AG04450 (cell line): ENCODE results near the gene TAF7. TPM values are rescaled to one million over a fixed set of nuclear protein-coding genes. Genes with fewer than 3 reads are reported as not detected.
"Not testable (repeated sequence)": the region's sequence is repeated elsewhere in the genome, so short reads cannot be mapped to it uniquely, and the experiment has no call there.

Source experiments
- CTCF ChIA-PET: fragments of 300-600, 350-600 bp; formaldehyde crosslinking; extraction: SDS; loops from one replicate; lab custom pipeline; 2022; ENCODE audit warnings: antibody characterized with exemption, inconsistent platforms; lab: Charles Lee
- POLR2A ChIA-PET: fragments of 350-600 bp; formaldehyde crosslinking; extraction: SDS; loops from one replicate; lab custom pipeline; 2021; ENCODE audit warnings: antibody characterized with exemption, inconsistent platforms; lab: Yijun Ruan, JAX
- DNase-seq: peaks from one replicate; pipeline ENCODE4 v3.0.0-alpha.2; 2011; ENCODE audit warnings: low read depth, low spot score
- H3K27ac ChIP-seq: one replicate; pipeline ENCODE4 v1.5.1; 2012; ENCODE audit warnings: low read depth, low read length, control low read depth
- H3K27me3 ChIP-seq: one replicate; pipeline ENCODE4 v1.6.0; 2012; ENCODE audit warnings: low read length; ENCODE audit not compliant: control insufficient read depth, insufficient read depth
- H3K4me3 ChIP-seq: 2 replicates; pipeline ENCODE4 v1.5.1; 2011; ENCODE audit warnings: mild to moderate bottlenecking, low read depth, low read length, control low read depth
- H3K9me3 ChIP-seq: 2 replicates; pipeline ENCODE4 v1.5.1; 2012; ENCODE audit warnings: low read length; ENCODE audit not compliant: control insufficient read depth, insufficient read depth
- polyA plus RNA-seq: library from polyadenylated mRNA; depleted of rRNA; stranded (reverse); fragments of >200 nt; gene quantifications from 2 replicates; pipeline ENCODE4 v1.2.3, GENCODE V29; 2011
- TF ChIP-seq, protein P1 (sequence below): IDR thresholded peaks from 2 replicates; pipeline ENCODE4 v1.5.1; 2011; ENCODE audit warnings: low read depth, low read length, control low read depth, inconsistent platforms

Gene TAF7
- polyA plus RNA-seq, 1 experiment = 71.0 TPM

DNA sequence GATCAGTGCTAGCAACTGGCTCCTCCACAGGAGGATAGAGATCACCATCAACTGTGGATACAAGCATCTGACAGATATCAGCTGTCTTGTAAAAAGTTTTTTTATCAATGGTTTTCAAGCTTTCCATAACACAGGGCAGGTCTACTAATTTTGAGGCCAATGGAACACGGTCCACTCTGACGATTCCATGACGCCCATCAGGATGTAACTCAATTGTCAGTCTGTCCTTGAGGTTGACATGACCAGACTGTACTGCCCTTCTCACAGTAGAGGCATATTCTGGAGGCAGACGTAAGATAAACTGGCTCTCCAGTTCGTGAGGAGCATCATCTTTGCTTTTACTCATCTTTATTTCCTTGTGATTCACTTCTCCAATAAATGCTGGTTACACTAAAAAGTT is 885 bp downstream of the TAF7 start:
- no peak overlapping the region for H3K27ac ChIP-seq
- CTCF ChIA-PET = interaction anchor here (0.6 to 5.9 kb wide), 33 partner anchors 8 to 603 kb away, joined by 3 to 86 read pairs (median 4); partner anchors contain the start of genes PCDHB14, PCDHB16, PCDHB9 and PCDHGA1
- H3K9me3 ChIP-seq = peaks cover 52% of the 10 kb centered on the region
- peak overlapping the region; percentile 84 for H3K4me3 ChIP-seq
- POLR2A ChIA-PET = interaction anchor here (1.1 to 1.8 kb wide), 5 partner anchors 9 to 244 kb away, joined by 3 to 12 read pairs (median 6); partner anchors contain the start of genes PCDHGA1 and PCDHGA2
- DNase-seq = no peak
- TF ChIP-seq, protein P1, sequence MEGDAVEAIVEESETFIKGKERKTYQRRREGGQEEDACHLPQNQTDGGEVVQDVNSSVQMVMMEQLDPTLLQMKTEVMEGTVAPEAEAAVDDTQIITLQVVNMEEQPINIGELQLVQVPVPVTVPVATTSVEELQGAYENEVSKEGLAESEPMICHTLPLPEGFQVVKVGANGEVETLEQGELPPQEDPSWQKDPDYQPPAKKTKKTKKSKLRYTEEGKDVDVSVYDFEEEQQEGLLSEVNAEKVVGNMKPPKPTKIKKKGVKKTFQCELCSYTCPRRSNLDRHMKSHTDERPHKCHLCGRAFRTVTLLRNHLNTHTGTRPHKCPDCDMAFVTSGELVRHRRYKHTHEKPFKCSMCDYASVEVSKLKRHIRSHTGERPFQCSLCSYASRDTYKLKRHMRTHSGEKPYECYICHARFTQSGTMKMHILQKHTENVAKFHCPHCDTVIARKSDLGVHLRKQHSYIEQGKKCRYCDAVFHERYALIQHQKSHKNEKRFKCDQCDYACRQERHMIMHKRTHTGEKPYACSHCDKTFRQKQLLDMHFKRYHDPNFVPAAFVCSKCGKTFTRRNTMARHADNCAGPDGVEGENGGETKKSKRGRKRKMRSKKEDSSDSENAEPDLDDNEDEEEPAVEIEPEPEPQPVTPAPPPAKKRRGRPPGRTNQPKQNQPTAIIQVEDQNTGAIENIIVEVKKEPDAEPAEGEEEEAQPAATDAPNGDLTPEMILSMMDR = no peak
- H3K27me3 ChIP-seq = no peaks in the 10 kb centered on the region

DNA sequence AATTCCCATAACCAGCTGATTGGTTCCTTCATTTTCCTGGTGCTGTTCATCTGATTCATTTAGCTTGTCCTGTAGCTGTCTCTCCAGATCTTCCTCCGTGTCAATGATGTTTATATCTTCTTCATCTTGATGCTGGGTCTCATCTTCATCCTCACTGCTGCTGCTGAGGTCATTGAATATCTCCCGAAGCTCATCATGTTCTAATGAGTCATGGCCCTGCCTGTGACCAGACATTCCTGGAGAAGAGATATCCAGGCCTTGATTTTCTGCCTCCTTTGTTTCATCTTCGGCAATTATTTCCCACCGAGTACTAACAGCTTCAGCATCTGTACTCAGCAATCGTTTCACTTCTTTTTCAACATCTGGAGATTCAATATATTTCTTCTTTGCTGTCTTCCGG is 1.4 kb downstream of the TAF7 start:
- no peak overlapping the region for H3K4me3 ChIP-seq
- DNase-seq = no peak
- peaks cover 52% of the 10 kb centered on the region for H3K9me3 ChIP-seq
- CTCF ChIA-PET = interaction anchor here (0.9 to 5.9 kb wide), 17 partner anchors 9 to 248 kb away, joined by 3 to 86 read pairs (median 4); partner anchors contain the start of genes PCDHB14, PCDHB16, PCDHB9 and PCDHGA1
- no peaks in the 10 kb centered on the region for H3K27me3 ChIP-seq
- TF ChIP-seq, protein P1 = no peak
- POLR2A ChIA-PET = no interaction called here
- no peak overlapping the region for H3K27ac ChIP-seq

DNA sequence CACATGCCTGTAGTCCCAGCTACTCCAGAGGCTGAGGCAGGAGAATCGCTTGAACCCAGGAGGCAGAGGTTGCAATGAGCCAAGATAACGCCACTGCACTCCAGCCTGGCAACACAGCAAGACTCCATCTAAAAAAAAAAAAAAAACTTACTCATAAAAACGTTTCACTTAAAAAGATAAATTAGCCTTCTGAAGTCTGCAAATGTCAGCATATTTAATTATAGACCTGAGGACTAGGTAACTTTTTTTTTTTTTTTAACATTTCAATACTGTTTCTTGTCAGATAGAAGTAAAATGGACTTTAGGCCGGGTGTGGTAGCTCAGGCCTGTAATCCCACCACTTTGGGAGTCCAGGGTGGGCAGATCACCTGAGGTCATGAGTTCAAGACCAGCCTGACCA is 3.6 kb downstream of the TAF7 start:
- CTCF ChIA-PET = interaction anchor here (0.7 to 1.7 kb wide), 2 partner anchors 247 to 251 kb away, joined by 4 to 7 read pairs; no protein-coding TSS in a partner anchor
- H3K27ac ChIP-seq, DNase-seq, H3K4me3 ChIP-seq, H3K27me3 ChIP-seq, POLR2A ChIA-PET: not testable (repeated sequence)
- H3K9me3 ChIP-seq = peaks cover 59% of the 10 kb centered on the region

DNA sequence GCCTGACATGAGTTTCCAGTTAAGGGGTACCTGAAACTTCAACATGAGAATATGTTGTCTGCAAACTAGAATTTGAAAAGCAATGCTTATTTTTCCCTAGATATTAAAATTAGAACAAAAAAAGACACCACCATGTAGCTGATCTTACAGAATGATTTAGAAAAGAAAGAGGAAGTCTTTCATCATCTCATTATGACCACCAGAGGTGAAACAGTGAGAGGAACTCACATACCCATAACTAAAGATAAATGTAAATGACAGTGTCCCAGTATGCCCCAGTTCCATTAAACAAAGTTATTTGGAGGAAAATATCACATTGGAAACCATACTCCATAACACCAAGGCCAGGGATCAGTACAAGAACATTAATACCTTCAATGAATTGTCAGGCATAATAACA is 6.9 kb downstream of the TAF7 start:
- CTCF ChIA-PET = no interaction called here
- Histone ChIP-seq H3K9me3 (peaks cover 40% of the 10 kb centered on the region), H3K4me3 (no peak overlapping the region), H3K27ac (no peak overlapping the region), H3K27me3 (no peaks in the 10 kb centered on the region)
- TF ChIP-seq, protein P1 = no peak
- POLR2A ChIA-PET = no interaction called here
- no peak for DNase-seq

DNA sequence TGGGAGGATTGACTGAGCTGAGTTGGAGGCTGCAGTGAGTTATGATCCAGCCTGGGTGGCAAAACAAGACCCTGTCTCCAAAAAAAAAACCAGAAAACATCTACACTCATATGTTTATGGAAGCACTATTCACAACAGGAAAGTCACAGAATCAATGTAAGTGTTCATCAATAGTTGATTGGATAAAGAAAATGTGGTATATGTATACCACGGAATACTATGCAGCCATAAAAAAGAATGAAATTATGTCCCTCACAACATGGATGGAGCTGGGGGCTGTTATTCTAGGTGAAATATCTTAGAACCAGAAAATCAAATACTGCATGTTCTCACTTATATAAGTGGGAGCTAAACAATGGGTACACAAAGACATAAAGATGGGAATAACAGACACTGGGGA is 14.0 kb downstream of the TAF7 start:
- POLR2A ChIA-PET = no interaction called here
- TF ChIP-seq, protein P1 = no peak
- CTCF ChIA-PET = interaction anchor here (1.2 to 1.3 kb wide), 2 partner anchors 13 to 257 kb away, joined by 4 read pairs; no protein-coding TSS in a partner anchor
- Histone ChIP-seq H3K4me3 (no peak overlapping the region), H3K9me3 (peaks cover 43% of the 10 kb centered on the region), H3K27ac (no peak overlapping the region), H3K27me3 (no peaks in the 10 kb centered on the region)
- DNase-seq = no peak
